ENCODE results near the gene GLB1L3. TPM values are rescaled to one million over a fixed set of nuclear protein-coding genes. Genes with fewer than 3 reads are reported as not detected.

The GLB1L3 gene
- total and polyA plus RNA-seq, 2 of the 4 experiments (the other 2 are of a cell fraction) = not detected

GRCh38 chr11:134317103-134317502 lies 40.9 kb downstream of the GLB1L3 start:
- no peak overlapping the region for H3K56ac ChIP-seq (ENCODE audit: extremely low read depth, insufficient read depth, low read length)
- H3K4me1 ChIP-seq (ENCODE audit: control insufficient read depth, insufficient read depth, low read length) = no peaks in the 10 kb centered on the region
- no peaks in the 10 kb centered on the region for H3K9me1 ChIP-seq (ENCODE audit: insufficient read depth, low read length)
- H3K27me3 ChIP-seq (ENCODE audit: control insufficient read depth, insufficient read depth, low read length) = no peaks in the 10 kb centered on the region
- H2BK20ac ChIP-seq (ENCODE audit: low read depth, low read length) = no peak overlapping the region
- dilution Hi-C loops (cut with HindIII; ENCODE audit: low sequenced_read_pairs, unreplicated experiment) = no loop called here
- no peaks in the 10 kb centered on the region for H3K36me3 ChIP-seq (ENCODE audit: control insufficient read depth, insufficient read depth, low read length)
- no peak overlapping the region for H3K27ac ChIP-seq (ENCODE audit: insufficient read depth, low read length)
- no peak for DNase-seq
- no peak overlapping the region for H2AK5ac ChIP-seq (ENCODE audit: low read depth, low read length)
- H2BK5ac ChIP-seq (ENCODE audit: low read depth, low read length, poor library complexity, severe bottlenecking) = no peak overlapping the region
- in situ Hi-C loops (cut with MboI; ENCODE audit: low sequenced_read_pairs) = no loop called here
- no peaks in the 10 kb centered on the region for H4K20me1 ChIP-seq (ENCODE audit: insufficient read depth, low read length)
- no peak overlapping the region for H4K5ac ChIP-seq (ENCODE audit: low read depth, low read length)
- no peak overlapping the region for H4K8ac ChIP-seq (ENCODE audit: low read depth in 2 of 2, low read length in 2 of 2)
- no peak overlapping the region for H3K9ac ChIP-seq (ENCODE audit: low read depth, low read length)
- ChIA-PET CTCF (no interaction called here), POLR2A (ENCODE audit: unreplicated experiment) (no interaction called here)
- no peak overlapping the region for H4K91ac ChIP-seq (ENCODE audit: insufficient read depth, low read depth, low read length)
- no peak overlapping the region for H3K4me2 ChIP-seq (ENCODE audit: low read depth, low read length)
- no peak for ATAC-seq (ENCODE audit: low read depth)
- H3K4me3 ChIP-seq (ENCODE audit: insufficient read depth, low read depth, low read length) = no peak overlapping the region
- no peak overlapping the region for H3K4ac ChIP-seq (ENCODE audit: low read depth, low read length)
- H3K18ac ChIP-seq (ENCODE audit: low read depth, low read length) = no peak overlapping the region
- intact Hi-C loops (cut with micrococcal nuclease) = loop anchor here (5.0 kb wide), 1 partner anchor 1580 kb away; no protein-coding TSS in a partner anchor
- no TSS peak for BruUV-seq (replicated peaks)
- H3K9me3 ChIP-seq (ENCODE audit: control insufficient read depth, insufficient read depth, low read length) = peaks cover 3% of the 10 kb centered on the region
- H3K23ac ChIP-seq (ENCODE audit: low read depth, low read length) = no peak overlapping the region
- H3K79me1 ChIP-seq (ENCODE audit: low read depth in 1 of 2, low read length in 2 of 2) = no peaks in the 10 kb centered on the region
- no peak overlapping the region for H2BK120ac ChIP-seq (ENCODE audit: low read depth, low read length)
- TF ChIP-seq NFE2L2 (IDR thresholded peaks at IDR 0.05; ENCODE audit: low read depth, low read length) (no peak), USF2 (IDR thresholded peaks at IDR 0.05; ENCODE audit: low read depth, low read length) (no peak), ELK1 (IDR thresholded peaks at IDR 0.05; ENCODE audit: borderline replicate concordance, low read depth, low read length) (no peak), CEBPB (IDR thresholded peaks at IDR 0.05; ENCODE audit: low read depth, low read length) (no peak), RCOR1 (IDR thresholded peaks at IDR 0.05; ENCODE audit: insufficient replicate concordance, low read length) (no peak), MXI1 (IDR thresholded peaks at IDR 0.05; ENCODE audit: borderline replicate concordance, low read depth, low read length) (no peak), CHD1 (IDR thresholded peaks at IDR 0.05; ENCODE audit: low read depth, low read length) (no peak), MAFK (IDR thresholded peaks at IDR 0.05; ENCODE audit: low read depth, low read length) (no peak), MAZ (IDR thresholded peaks at IDR 0.05; ENCODE audit: borderline replicate concordance, low read depth, low read length) (no peak), BHLHE40 (IDR thresholded peaks at IDR 0.05; ENCODE audit: low read depth, low read length) (no peak)
- H2AFZ ChIP-seq (replicated peaks; ENCODE audit: low read length, poor library complexity) = no peak overlapping the region
- no peak overlapping the region for H2AK9ac ChIP-seq (replicated peaks; ENCODE audit: low read depth, low read length, poor library complexity)
- H2BK15ac ChIP-seq (ENCODE audit: low read depth, low read length) = no peak overlapping the region
- WGBS, 2 experiments (ENCODE audit: extremely low coverage in 2 of 2, insufficient read length in 1 of 2) = no CpG with 5 or more reads among the region's 3 CpGs
- no peak overlapping the region for H3K14ac ChIP-seq (replicated peaks; ENCODE audit: low read depth, low read length)

Measured in IMR-90 (cell line).